SIG-M5 treated with dmso at 0.1 percent for 504 hours (cell line): ENCODE data around the gene UBAC2.
"Not testable (repeated sequence)": the region's sequence is repeated elsewhere in the genome, so short reads cannot be mapped to it uniquely, and the experiment has no call there.

Experiments used
- DNase-seq: peaks from one replicate; lab custom pipeline; 2025; ENCODE audit not compliant: unreplicated experiment; lab: John Stamatoyannopoulos, UW

The UBAC2 gene

DNA sequence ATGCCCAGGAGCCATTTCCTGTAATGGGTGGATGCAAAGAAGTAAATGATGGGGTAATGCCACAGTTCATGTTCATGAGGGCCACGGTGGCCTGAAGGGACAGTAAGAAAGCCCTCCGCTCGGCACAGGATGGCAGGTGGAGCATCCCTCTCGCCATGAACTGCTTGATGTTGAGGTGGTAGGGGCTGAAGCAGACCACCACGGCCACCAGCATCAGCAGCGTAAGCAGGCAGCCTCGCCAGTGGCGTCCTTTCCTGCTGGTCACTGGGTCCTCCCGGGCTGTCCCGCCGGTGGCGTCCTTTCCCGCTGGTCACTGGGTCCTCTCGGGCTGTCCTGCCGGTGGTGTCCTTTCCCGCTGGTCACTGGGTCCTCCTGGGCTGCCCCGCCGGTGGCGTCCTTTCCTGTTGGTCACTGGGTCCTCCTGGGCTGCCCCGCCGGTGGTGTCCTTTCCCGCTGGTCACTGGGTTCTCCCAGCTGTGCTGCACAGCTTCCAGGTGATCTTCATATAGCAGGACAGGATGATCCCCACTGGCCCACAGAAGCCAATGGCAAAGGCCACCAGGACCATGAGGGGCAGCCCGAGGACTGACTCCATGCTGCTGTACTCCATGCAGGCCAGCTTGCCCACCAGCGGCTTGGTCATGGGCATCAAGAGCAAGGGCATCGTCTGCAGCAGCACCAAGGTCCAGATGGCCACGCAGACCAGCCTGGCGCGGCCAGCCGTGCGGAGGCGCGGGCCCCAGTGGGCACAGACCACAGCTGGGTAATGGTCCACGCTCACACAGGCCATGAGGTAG is 207.4 kb downstream of the UBAC2 start:
- no peak for DNase-seq

DNA sequence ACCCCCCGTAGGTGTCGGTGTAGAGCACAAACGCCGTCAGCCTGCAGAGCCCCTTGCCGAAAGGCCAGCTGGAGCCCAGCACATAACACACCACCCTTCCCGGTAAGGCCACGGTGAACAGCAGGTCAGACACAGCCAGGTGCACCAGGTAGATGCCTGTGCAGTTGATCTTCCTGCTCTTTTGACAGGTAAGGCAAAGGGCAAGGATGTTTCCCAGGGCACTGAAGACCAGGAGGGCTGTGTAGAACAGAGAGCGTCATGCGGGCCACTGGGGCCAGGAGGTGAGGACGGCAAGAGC is 208.0 kb downstream of the UBAC2 start:
- DNase-seq = no peak

DNA sequence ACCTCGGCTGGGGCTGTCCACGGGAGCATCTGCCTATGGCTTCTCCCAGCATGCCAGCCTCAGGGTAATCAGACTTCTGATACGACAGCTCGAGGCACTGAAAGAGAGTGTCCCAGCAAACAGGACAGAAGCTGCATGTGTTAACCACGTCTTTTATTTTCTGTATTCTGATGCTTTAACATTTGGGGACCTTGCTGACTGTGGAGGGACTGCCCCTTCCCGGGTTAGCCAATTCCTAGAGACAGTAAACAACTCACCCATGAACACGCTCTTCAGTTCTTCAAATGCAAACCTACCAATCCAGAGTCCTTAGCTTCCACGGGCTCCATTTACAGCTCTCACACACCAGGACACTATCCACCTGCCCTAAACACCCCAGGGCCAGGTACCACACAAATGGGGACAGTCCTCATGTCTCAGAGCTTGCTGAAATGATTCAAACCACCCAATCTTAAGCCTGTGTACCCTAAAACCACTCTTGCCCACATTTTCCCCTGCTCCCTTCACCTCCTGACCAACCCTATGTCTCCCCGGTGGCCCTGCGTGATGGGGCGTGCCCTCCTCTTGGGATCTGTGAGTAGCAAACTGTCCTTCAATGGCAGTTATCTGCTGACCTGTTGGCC is 208.9 kb downstream of the UBAC2 start:
- not testable (repeated sequence) for DNase-seq

- DNase-seq = not testable (repeated sequence)
Measured at GRCh38 chr13:99410646-99411475, 210.2 kb downstream of the UBAC2 start.

- DNase-seq = no peak
Measured at GRCh38 chr13:99412856-99413255, 212.2 kb downstream of the UBAC2 start.

- DNase-seq = no peak
Measured at GRCh38 chr13:99414048-99414995, 213.7 kb downstream of the UBAC2 start.

- DNase-seq = no peak
Measured at GRCh38 chr13:99415014-99415650, 214.5 kb downstream of the UBAC2 start.

DNA sequence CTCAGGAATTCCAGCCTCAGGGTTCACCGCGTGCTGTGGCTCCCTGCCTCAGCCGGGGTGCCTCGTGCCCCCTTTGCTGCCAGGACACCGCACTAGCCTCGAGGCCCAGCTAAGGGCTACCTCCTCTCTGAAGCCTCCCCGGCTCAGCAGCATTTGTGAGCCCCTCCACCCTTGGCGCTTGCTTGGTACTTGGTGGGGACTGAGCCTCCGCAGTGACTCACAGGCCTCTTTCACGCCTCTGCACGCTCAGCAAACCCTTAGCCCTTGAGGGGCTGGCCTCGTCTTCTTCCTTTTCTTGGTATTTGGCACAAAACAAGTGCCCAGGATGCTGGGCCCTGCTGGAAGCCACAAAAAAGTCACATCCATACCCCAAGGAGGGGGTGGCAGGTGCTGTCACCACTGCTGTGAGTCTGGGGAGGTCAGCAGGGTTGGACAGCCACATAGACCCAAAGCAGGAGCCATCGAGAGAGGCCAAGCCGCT is 215.2 kb downstream of the UBAC2 start:
- no peak for DNase-seq

GRCh38 chr13:99416411-99417121 is 215.9 kb downstream of the UBAC2 start:
- no peak for DNase-seq

GRCh38 chr13:99417201-99418102 is 216.8 kb downstream of the UBAC2 start:
- no peak for DNase-seq

DNA sequence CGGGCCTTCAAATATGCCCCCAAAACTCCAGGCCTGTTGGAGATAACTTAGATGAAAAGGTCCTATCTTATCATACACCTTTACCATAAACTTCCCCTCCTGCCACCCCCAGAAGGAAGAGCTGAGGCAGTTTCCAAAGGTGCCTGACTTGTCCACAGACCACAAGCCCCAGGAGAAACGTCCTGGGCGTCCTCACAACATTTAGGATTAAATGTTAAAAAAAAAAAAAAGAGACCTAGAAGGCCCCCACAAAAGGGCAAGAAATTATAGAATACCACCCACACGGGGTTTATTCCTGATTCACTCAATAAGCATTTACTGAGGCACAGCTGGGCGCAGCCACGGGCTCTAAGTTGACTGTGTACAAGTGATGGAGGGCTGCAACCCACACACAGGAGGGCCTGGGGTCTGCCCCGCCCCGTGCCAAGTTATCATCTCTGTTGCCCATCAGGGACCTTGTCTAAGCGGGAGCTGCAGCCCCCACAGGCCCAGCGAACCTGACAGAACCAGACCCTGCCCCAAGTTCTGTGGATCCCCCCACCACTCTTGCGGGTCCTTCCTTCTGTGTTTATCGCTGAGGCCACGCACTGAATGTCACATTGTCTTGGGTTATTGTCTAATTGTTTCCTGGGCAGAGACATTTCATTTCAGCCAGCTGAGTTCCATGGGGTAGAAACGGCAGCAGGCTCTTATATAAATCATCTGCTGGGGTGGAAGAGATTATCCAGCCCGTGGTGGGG is 217.6 kb downstream of the UBAC2 start:
- DNase-seq = no peak

DNA sequence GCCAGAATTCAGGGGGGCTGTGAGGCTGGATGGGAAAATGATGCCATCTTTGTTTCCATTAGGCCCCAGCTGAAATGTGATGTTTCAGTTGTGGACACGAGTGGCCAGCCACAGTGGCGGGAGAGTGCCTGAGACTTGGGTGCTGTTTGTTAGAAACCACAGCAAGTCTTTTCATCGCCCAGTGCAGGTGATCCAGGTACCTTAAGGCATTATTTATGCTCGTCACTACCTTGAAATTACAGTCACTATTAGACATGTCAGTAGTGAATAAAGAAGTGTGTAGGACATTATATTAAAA is 218.1 kb downstream of the UBAC2 start:
- DNase-seq = no peak

GRCh38 chr13:99419591-99420243 is 219.1 kb downstream of the UBAC2 start:
- no peak for DNase-seq

DNA sequence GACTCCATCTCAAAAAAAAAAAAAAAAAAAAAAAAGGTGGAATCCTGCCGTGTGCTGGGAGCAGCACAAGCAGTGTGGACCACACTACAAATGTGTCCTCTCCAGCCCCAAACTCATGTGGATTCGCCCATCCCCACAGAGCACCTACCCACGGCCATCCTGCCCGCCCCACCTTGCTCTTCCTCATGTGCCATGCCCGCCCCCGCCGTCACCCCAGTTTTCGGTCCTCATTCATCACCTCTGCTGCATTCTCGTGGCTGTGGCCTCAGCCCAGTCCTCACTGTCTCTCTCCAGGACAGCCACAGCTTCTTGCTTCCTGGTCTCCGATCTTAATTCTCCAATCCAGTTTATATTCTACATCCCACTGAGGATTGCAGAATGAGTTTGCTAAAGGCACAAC is 220.6 kb downstream of the UBAC2 start:
- no peak for DNase-seq

DNA sequence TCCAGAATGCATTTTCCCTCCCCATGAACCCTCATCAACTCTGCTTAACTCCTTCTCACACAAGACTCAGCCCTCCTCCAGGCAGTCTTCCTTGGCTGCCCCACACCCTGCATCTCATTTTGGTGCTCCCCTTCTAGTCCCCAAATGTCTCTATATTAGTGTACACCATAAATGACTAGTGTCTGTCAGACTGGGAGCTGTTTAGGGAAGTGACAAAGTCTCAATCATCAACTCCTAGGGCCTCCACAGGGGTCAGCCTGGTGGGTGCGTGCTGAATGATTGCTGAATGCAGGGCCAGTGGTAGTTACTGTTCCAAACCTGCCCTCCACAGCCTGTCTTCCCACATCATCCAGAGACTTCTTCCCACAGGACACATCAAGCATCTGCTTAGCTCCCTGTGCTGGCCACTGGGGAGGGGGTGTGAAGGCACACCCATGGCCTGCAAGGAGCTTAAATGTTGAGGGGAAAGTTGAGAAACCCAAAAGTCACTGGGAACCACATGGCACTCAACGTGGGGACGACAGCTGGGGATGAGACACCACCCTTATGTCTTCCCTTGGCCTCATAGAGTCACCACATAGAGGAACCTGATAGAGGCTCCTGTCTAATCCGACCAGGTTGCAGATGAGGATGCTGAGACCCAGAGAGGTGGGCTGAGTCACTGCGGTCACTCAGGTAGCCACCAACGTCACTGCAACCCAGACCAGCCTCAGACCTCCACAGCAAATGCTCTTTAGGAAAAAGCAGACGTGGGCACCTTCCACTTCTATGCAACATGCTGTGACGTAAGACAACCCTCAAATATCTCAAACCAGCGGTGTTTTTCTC is 221.3 kb downstream of the UBAC2 start:
- DNase-seq = peak; percentile 78

DNA sequence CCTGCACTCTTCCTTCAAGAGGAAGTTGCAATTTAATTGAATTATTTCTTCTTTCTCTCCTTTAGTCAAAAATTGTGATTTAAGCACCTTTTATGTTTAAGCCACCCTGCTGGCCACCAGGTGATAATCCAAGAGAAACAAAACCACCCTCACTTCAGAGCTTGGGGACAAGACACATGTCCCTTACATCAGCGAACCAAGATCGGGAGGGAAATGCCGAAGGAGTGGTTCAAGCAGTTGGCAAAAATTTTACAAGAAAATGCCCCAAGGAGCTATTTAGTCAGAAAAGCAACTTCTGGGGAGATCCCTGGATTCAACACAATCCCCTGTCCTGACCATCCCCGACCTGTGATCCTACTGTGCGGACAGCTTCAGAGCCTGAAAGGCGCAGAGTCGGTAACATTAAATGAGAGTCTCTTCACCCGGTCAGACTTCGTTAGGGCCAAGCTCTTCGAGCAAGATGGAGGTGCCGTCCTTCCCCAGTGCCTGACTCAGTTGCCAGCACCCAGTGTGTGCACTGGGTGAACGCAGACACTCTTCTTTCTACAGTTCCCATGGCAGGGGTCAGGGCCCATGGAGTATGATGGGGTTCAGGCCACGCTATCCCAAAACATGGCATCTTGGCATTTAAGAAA is 222.0 kb downstream of the UBAC2 start:
- DNase-seq = no peak
